HCT116 (cell line): ENCODE data around the gene LY6G6F. TPM values are rescaled to one million over a fixed set of nuclear protein-coding genes. Genes with fewer than 3 reads are reported as not detected.

ENCODE experiments used
- ATAC-seq: fragments of 200-7000 bp; cut with Tn5 transposase; 2 replicates; pipeline ENCODE4 v1.9.1; 2020; ENCODE audit warnings: mild to moderate bottlenecking, moderate library complexity
- BruUV-seq: library from RNA; stranded (reverse); fragments of 400-500 nt; replicated peaks from 2 replicates; lab custom pipeline; 2021; lab: Mats Ljungman, UMichigan
- CTCF ChIA-PET: fragments of 300-600 bp; sonication (Branson Sonifier 250); formaldehyde crosslinking; loops from one replicate; lab custom pipeline; 2021; ENCODE audit warnings: antibody characterized with exemption; lab: Charles Lee
- POLR2A ChIA-PET: fragments of 300-600, 350-600 bp; sonication (Branson Sonifier 250); formaldehyde crosslinking; loops from one replicate; lab custom pipeline; 2021; ENCODE audit warnings: antibody characterized with exemption; lab: Charles Lee
- RAD21 ChIA-PET, 2 experiments: fragments of 300-600 bp; sonication (Branson Sonifier 250); formaldehyde crosslinking; loops; one replicate each; lab custom pipeline; 2023; ENCODE audit warnings: low total read pairs in 2 of 2; ENCODE audit not compliant: uncharacterized antibody in 2 of 2, unreplicated experiment in 2 of 2, low non-redundant PET in 1 of 2; lab: Charles Lee
- DNase-seq: peaks from one replicate; pipeline ENCODE4 v3.0.0-alpha.2; 2010; ENCODE audit warnings: low read depth, low spot score
- H2AFZ ChIP-seq: fragments of 200-600 bp; shearing (Covaris generic), sonication (generic); 2 replicates; pipeline ENCODE4 v1.6.1; 2017; ENCODE audit warnings: low read depth, mixed run types, mixed read lengths, antibody characterized with exemption, low read length; ENCODE audit not compliant: poor library complexity, severe bottlenecking
- H3K27ac ChIP-seq: 2 replicates; pipeline ENCODE4 v1.5.1; 2012; ENCODE audit warnings: low read depth, low read length
- H3K27me3 ChIP-seq: fragments of 200-600 bp; sonication (generic); 2 replicates; pipeline ENCODE4 v1.6.1; 2016; ENCODE audit warnings: mixed run types, low read length, mixed read lengths; ENCODE audit not compliant: insufficient read depth
- H3K36me3 ChIP-seq, 2 experiments: fragments of 200-500 bp in 1 of 2; fragments of 200-600 bp in 1 of 2; sonication (Bioruptor generic) in 1 of 2; sonication (generic) in 1 of 2; 2 replicates each; pipeline versions ENCODE4 v1.5.1 to v1.6.1; 2014 to 2016; ENCODE audit warnings: low read length in 2 of 2, inconsistent platforms in 1 of 2, mixed read lengths in 1 of 2, mixed run types in 1 of 2; ENCODE audit not compliant: insufficient read depth in 2 of 2, control insufficient read depth in 1 of 2
- H3K4me1 ChIP-seq, 2 experiments: fragments of 200-600 bp in 1 of 2; sonication (generic) in 1 of 2; 2 replicates each; pipeline versions ENCODE4 v1.5.1 to v1.6.1; 2012 to 2017; ENCODE audit warnings: low read length in 2 of 2, inconsistent platforms in 1 of 2, mild to moderate bottlenecking in 1 of 2, mixed read lengths in 1 of 2, mixed run types in 1 of 2, moderate library complexity in 1 of 2; ENCODE audit not compliant: insufficient read depth in 2 of 2, control insufficient read depth in 1 of 2
- H3K4me2 ChIP-seq: fragments of 200-600 bp; sonication (generic); 2 replicates; pipeline ENCODE4 v1.6.1; 2017; ENCODE audit warnings: mixed run types, low read length, mixed read lengths
- H3K4me3 ChIP-seq, 2 experiments: fragments of 200-600 bp in 1 of 2; sonication (generic) in 1 of 2; replicated peaks in 1 of 2; 2 replicates each; pipeline ENCODE4 v1.5.1; 2011 to 2016; ENCODE audit warnings: low read length in 2 of 2, control low read depth in 1 of 2, low read depth in 1 of 2, mild to moderate bottlenecking in 1 of 2, mixed read lengths in 1 of 2, mixed run types in 1 of 2
- H3K79me2 ChIP-seq: fragments of 200-600 bp; sonication (generic); 2 replicates; pipeline ENCODE4 v1.6.1; 2017; ENCODE audit warnings: mild to moderate bottlenecking, mixed run types, low read length, moderate library complexity, mixed read lengths; ENCODE audit not compliant: insufficient read depth
- H3K9ac ChIP-seq: fragments of 200-600 bp; sonication (generic); 2 replicates; pipeline ENCODE4 v1.6.1; 2016; ENCODE audit warnings: low read length, mixed read lengths
- H3K9me2 ChIP-seq: fragments of 200-600 bp; sonication (generic), shearing (Covaris generic); 2 replicates; pipeline ENCODE4 v1.6.1; 2017; ENCODE audit warnings: mixed run types, mild to moderate bottlenecking, moderate library complexity; ENCODE audit not compliant: insufficient read depth
- H3K9me3 ChIP-seq, 2 experiments: fragments of 200-500 bp in 1 of 2; fragments of 200-600 bp in 1 of 2; sonication (Bioruptor generic) in 1 of 2; sonication (generic) in 1 of 2; 2 replicates each; pipeline ENCODE4 v1.6.1; 2014 to 2017; ENCODE audit warnings: low read length in 2 of 2, mixed read lengths in 2 of 2, inconsistent platforms in 1 of 2, low read depth in 1 of 2, mild to moderate bottlenecking in 1 of 2, mixed run types in 1 of 2, moderate library complexity in 1 of 2; ENCODE audit not compliant: control insufficient read depth in 1 of 2, insufficient read depth in 1 of 2
- H4K20me1 ChIP-seq: fragments of 200-600 bp; sonication (generic), shearing (Covaris generic); 2 replicates; pipeline ENCODE4 v1.6.1; 2017; ENCODE audit warnings: mixed run types, mild to moderate bottlenecking, moderate library complexity; ENCODE audit not compliant: insufficient read depth
- FOSL1 ChIP-seq: IDR thresholded peaks from 2 replicates; pipeline ENCODE4 v1.6.1; 2012; ENCODE audit warnings: low read depth
- JUND ChIP-seq: IDR thresholded peaks from 2 replicates; pipeline ENCODE4 v1.6.1; 2012
- MAX ChIP-seq: IDR thresholded peaks from 2 replicates; pipeline ENCODE4 v1.6.1; 2012
- POLR2AphosphoS5 ChIP-seq: IDR thresholded peaks from 2 replicates; pipeline ENCODE4 v1.6.1; 2011; ENCODE audit warnings: mild to moderate bottlenecking, low read depth, low read length, moderate library complexity
- REST ChIP-seq: IDR thresholded peaks from 2 replicates; pipeline ENCODE4 v1.6.1; 2012; ENCODE audit warnings: low read depth
- SRF ChIP-seq: IDR thresholded peaks from 2 replicates; pipeline ENCODE4 v1.6.1; 2012; ENCODE audit warnings: low read depth
- YY1 ChIP-seq: IDR thresholded peaks from 2 replicates; pipeline ENCODE4 v1.6.1; 2011; ENCODE audit warnings: low read length, low read depth, moderate library complexity, mild to moderate bottlenecking; ENCODE audit not compliant: insufficient replicate concordance; ENCODE audit errors: extremely low read depth
- ZNF274 ChIP-seq: fragments of 200-500 bp; sonication (Bioruptor generic); IDR thresholded peaks from 2 replicates; pipeline ENCODE4 v1.6.1; 2014; ENCODE audit warnings: mild to moderate bottlenecking, low read depth, low read length, inconsistent platforms
- intact Hi-C: fragments of 100-400 bp; cut with micrococcal nuclease; formaldehyde crosslinking; loops from 2 replicates; pipeline ENCODE4 v1.10.0; 2022
- total RNA-seq: library from RNA; stranded (reverse); gene quantifications from one replicate; pipeline ENCODE4 v1.2.1, GENCODE V29; 2021; ENCODE audit not compliant: unreplicated experiment

LY6G6F gene
- total RNA-seq, 1 experiment from 2014 or later, result not detected

GRCh38 chr6:31719001-31719400, 12.3 kb downstream of the LY6G6F start:
- ChIA-PET POLR2A (no interaction called here), RAD21 (no interaction called here), CTCF (no interaction called here)
- DNase-seq (no peak), ATAC-seq (peak; percentile 5; the same call in 1 of the 2 replicates)
- Histone ChIP-seq H3K4me1 (peaks cover 35 to 49% of the 10 kb centered on the region in 2 experiments), H3K36me3 (no peaks in the 10 kb centered on the region), H3K9me3 (no peaks in the 10 kb centered on the region), H3K27me3 (no peaks in the 10 kb centered on the region), H3K4me2 (peak overlapping the region; percentile 68), H3K4me3 (0 out of 4 replicates have a peak overlapping the region, but pooled peaks of 1 of the 2 experiments have one; percentile 14), H3K9ac (no peak overlapping the region), H3K27ac (peak overlapping the region; percentile 36; the same call in 1 of the 2 replicates), H3K9me2 (no peaks in the 10 kb centered on the region), H4K20me1 (no peaks in the 10 kb centered on the region), H2AFZ (no peak overlapping the region), H3K79me2 (no peaks in the 10 kb centered on the region)
- no TSS peak for BruUV-seq
- no peak for TF ChIP-seq MAX
- no peak for TF ChIP-seq JUND
- TF ChIP-seq SRF, result no peak
- no peak for TF ChIP-seq REST
- TF ChIP-seq ZNF274, result no peak
- no peak for TF ChIP-seq POLR2AphosphoS5
- no peak for TF ChIP-seq FOSL1
- TF ChIP-seq YY1, result no peak
- intact Hi-C loops, result no loop called here
